Stimulated activated CD8-positive, alpha-beta memory T cell treated with anti-CD3 and anti-CD28 coated beads, Interleukin-12 subunit alpha, Interleukin-12 subunit beta, amount 100 ng/mL, for 24 hours (primary cell): ENCODE results near the gene ADAMTS2.

Source experiments
- DNase-seq: peaks from one replicate; pipeline ENCODE4 v3.0.0-alpha.2; 2020; ENCODE audit errors: extremely low read depth

ADAMTS2 gene

DNA sequence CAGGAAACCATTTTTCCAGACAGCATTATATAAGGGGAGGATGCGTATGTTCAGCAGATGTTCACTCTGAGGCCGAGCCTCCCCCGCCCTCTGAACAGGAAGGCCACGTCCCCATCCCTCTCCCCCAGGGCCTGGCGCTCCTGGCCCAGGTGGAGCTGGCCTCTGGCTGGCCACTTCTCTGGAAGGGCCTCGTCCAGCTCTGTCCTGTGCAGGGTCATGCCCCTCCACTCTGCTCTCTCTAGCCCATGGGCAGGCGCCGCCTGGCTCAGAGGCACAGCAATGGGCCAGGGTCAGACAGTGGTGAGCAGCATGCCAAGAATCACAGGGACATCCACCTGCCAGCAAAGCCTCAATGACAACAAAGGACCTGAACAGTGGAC, 34.2 kb downstream of the ADAMTS2 start:
- no peak for DNase-seq

DNA sequence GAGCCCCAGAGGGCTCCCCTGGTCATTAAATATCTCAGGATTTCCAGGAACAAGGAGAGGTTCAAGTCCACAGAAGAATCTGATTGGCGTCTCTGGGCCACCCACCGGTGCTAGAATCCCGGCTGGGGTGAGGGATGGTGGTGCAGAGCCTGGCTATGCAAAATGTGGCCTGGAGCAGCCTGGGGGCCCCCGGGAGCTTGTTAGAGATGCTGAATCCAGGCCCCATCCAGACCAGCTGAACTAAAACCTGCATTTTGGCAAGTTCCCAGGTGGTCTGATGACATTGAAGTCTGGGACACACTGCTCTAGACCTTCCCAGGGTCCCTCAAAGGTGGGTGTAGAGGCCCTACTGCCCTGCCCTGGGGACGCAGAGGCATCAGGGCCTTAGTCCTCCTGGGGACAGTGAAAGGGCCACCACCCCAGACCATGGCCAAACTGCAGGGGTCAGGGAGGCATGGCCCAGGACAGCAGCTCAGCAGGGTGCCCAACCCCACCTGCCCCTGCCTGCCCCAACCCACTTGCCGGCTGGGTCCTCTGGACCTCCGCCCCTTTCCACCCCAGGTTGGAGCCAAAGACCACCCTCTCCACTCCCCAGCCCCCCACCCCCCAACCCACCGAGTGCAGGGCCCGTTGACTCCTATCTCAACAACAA, 34.7 kb downstream of the ADAMTS2 start:
- DNase-seq, result no peak

DNA sequence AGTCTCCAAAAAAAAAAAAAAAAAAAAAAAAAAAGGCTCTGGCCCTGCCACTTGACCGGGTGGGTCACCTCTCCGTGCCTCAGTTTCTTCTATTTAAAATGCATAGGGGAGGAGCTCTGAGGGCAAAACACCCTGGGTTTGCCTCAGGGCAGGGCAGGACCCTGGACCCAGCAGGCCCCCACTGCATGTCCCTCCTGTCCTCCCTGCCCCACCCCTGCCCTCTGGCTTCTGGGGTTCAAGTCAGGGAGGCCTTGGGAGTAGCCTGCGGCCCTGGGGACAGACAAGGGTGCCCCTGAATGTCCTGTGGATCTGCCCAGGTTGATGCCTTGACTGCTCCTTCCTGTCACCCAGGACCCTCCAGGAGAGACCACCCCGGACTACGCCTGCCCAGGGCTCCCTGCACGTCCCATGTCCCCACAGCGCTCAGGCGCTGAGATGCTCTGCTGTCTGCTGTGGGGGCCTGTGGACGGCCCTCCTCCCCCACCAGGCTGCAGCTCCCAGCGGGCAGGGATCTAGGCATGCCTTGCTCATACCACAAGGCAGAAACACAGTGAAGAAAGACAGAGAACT, 35.4 kb downstream of the ADAMTS2 start:
- no peak for DNase-seq

DNA sequence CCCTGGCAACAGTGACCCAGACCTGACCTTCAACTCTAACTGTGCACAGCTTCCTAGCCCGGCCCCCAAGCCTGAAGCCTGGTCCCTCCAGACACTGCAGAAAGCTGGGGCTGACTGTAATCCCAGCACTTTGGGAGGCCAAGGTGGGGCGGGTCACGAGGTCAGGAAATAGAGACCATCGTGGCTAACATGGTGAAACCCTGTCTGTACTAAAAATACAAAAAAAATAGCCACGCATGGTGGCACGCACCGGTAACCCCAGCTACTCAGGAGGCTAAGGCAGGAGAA, 35.9 kb downstream of the ADAMTS2 start:
- no peak for DNase-seq

DNA sequence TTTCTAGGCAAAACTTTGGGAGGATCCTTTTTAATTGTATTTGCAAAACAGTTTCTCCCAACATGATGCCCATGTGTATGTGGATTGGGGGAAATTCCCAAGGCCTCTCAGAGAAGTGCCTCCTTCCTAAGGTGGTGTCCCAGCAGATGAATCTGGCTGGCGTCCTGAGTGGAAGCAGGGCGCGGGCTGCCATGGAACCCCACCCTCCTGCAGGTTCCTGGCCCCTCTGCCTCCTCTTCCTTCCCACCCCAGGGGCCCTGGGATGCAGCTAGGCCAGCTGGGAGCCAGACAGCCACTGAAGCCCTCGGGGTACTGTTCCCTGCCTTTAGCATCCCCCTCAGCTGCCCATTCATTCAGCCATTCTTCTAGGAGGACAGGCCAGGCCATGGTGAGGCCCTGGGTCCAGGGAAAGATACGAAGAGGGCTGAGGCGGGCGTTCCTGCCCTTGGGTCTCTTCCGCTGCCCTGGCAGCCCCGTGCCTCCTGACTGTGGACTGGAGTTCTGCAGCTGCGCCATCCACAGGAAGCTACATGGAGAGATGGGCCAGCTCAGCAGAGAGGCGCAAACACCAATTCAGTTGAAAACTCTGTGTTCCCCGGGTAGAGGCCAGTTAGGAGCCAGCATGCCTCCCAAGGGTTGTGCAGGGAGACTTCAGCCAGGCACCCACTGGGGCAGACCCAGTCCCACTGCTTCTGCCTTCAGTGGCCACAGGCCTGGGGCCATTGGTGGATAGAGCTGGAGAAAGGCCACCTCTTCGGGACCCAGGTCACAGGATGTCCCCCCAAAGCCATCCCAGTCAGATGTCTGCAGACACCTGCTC, 36.5 kb downstream of the ADAMTS2 start:
- DNase-seq, result no peak

DNA sequence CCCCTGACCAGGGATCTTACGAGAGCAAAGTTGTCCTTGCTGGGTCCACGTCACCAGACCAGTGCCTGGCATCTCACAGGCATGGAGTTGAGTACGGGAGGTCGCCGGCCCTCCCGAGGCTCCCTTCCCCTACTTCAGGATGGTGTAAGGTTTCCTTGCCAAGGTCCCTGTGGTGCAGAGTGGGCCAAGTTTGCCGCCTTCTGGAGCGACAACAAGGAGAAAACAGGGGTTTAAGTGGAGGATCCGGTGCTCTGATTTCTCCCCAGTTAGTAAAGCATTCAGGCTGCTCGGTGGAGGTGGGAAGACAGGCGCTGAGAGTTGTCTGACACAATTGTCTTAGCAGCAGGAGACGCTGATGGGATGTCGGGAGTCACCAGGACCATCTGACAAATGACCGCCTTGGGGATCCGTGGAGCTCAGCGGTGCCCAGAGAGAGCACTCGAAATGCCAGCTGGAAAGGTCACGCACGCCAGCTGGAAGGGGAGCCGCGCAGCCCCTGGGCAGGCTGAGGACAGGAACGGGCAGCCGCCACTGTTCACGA, 37.3 kb downstream of the ADAMTS2 start:
- no peak for DNase-seq

DNA sequence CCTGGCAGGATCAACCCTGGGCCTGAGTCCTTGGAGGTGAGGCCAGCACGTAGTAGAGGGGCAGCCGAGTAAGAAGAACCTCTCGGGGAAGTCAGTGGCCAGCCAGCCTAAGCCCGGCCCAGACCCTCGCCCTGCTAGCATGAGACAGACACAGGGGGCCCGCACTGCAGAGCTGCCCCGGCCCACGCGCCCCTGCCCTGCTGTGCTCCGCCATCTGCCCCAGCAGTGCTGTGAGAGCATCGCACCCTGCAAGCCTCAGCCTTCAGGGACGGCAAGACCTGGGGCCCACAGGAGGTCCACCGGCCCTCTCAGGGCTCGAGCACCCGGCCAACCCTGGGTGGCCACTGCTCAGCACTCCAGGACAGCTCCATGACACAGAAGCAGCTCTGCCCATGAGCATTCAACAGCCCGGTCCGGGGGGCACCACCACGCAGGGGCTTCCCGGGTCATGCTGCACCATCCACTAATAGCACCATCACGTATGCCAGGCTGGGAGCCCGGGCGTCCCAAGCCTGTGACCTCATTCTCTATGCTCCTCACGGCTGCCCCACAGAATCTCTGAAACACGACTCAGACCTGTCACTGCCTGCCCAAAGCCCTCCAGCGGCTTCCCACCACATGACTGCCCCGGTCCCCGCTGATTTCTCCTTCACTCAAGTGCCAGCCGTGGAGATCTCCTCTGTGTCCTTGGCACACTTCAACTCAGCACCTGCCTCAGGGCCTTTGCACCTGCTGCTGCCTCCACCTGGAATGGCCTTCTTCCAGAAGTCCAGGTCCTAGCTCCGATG, 38.1 kb downstream of the ADAMTS2 start:
- DNase-seq, result no peak

DNA sequence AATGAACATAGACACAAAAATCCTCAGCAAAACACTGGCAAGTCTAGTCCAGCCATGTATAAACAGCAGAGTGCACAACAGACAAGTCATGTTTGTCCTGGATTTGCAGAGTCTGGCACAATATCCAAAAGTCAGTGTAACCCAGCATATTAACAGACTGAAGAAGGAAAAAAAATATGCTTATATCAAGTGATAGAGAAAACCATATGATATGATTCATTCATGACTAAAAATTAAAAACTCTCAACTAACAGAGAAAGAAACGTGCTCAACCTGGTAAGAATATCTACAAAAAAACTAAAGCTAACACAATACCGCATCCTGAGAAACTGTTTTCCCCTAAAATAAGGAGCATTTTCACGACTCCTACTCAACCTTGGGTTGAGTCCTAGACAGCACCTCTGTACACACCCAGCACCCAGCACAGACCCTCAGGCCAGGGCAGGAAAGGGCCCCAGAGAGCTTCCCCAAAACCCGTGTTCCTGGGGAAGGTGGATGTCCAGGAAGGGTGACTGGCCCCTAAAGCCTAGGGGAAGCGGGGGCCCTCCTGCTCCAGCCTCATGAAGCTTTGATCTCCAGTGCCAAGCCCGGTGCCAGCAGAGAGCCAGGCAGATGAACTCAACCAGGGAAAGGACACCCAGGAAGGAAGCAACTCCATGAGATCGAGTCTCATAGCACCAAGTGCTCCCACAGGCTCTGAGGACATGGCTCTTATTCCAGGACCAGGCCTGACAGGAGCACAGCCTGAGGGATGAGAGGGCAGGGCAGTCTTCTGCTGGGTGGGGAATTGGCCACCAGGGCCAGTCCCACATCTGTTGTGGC, 38.9 kb downstream of the ADAMTS2 start:
- DNase-seq, result no peak

DNA sequence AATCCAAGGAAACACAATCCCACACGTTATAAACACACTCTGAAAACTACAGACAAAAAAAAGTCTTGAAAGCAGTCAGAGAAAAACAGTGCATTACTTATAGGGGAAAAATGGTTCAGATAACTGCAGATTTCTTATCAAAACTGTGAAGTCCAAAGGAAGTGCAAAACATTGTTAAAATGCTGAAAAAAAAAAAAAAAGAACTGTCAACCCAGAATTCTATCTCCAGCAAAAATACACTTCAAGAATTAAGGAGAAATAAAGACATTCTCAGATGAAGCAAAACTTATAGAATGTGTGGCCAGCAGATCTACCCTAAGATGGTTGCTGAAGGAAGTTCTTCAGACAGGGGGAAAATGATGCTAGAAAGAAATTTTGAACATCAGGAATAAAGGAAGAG, 40.4 kb downstream of the ADAMTS2 start:
- DNase-seq, result no peak

DNA sequence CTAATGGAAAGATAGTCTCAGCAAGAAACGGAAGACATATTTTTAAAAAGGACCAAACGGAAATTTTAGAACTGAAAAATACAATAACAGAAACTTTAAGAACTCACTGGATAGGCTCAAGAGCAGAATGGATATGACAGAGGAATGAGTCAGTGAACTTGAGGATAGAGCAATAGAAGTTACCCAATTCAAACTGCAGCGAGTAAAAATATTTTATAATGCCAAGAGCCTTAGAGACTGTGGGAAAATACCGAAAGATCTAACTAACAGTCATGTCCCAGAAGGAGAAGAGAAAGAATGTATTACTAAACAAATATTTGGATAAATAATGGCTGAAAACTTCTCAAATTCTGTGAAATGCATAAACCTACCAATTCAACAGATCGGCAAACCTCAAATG, 40.8 kb downstream of the ADAMTS2 start:
- no peak for DNase-seq

DNA sequence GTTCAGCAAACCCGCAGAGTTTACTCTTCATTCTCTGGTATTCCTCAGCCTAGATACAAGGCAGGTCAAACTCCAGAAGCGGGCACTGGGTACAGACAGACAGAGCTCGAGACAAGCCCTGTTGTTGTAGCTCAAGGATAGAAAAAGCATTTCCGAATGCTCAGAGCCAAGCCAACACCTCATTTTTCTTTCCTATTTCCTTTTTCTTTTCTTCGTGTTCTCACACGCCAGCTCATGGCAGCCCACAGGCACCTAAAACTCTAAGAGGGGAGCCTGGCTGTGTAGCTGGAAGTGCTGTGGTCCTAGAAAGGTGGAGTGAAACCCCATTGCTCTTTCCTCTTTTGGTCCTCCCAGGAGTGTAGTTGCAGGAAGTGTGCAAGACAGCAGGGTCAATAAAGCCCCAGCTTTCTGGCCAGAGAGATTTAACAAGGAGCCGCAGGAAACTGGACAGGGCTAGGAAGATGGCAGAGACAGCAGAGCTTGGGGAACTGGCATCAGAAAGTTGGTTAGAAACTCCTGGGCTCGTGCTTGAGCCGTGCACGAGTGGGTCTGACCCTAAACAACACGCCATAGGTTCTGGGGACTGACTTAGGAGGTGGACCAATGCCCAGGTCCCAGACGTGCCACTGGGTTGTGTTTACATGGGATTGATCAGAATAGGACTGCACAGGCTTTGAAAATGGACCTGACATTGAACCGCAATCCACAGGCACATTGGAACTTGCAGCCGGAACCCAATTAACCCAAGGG, 41.6 kb downstream of the ADAMTS2 start:
- no peak for DNase-seq

DNA sequence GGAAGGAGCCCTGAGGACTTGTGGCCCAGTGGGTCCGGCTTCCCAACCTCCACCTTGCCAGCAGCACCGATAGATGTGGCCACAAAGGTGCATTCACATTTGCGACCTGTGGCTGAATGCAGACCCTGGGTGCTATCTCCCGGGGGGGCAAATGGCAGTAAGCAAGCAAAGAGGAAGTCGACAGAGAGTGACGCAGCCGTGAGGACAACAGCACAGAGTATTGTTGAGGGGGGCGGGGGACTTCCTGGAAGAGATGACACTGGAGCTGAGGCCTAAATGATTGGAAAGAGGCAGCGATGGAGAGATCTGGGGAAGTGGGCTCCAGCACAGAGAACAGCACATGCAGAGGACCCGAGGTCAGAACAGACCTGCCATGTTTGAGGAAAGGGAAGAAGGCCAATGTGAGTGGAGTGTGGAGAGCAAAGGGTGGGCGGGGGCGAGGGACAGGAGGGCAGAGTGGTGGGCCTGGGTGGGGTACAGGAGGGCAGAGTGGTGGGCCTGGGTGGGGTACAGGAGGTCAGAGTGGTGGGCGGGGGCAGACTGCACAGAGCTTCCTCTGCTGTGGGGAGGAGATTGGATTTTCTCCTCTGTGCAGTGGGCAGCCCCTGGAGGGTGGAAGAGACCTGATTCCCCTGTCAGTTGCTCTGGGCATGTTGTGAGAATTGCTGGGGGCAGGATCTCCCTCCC, 42.6 kb downstream of the ADAMTS2 start:
- no peak for DNase-seq

DNA sequence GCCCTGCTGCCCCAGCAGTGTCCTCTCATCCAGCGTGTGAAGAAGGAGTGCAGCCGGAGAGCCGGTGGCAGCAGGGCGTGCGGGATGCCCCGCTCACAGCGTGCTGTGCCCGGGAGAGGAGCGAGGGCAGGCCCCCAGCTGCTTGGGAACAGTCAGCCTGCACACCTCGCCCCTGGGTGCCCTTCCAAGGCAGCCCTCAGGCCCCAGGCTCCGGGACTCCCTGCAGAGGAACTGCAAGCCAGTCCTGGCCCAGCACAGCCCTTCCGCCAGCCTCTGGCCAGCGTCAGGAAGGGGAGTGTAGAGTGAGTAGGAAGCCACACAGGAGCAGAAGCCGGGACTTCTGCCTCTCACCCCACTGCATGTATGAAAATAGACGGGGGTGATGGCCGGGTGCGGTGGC, 43.5 kb downstream of the ADAMTS2 start:
- DNase-seq, result no peak

DNA sequence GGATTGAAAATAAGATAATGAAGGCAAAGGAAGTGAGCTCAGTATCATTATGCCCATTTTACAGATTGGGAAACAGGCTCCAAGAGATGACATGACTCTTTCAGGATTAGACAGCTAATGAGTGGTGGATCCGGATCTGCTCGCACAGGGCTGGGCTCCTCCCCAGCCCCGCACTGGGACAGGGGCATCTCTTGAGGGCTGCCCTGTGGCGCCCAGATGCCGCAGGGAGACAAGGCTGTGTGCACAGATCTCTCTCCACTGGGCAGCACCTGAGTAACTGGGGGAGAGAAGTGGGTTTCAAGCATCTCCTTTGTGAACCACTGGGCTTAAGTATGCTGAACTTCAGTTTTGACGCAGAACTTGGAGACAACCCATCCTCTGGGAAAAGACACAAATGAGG, 43.9 kb downstream of the ADAMTS2 start:
- DNase-seq, result no peak

DNA sequence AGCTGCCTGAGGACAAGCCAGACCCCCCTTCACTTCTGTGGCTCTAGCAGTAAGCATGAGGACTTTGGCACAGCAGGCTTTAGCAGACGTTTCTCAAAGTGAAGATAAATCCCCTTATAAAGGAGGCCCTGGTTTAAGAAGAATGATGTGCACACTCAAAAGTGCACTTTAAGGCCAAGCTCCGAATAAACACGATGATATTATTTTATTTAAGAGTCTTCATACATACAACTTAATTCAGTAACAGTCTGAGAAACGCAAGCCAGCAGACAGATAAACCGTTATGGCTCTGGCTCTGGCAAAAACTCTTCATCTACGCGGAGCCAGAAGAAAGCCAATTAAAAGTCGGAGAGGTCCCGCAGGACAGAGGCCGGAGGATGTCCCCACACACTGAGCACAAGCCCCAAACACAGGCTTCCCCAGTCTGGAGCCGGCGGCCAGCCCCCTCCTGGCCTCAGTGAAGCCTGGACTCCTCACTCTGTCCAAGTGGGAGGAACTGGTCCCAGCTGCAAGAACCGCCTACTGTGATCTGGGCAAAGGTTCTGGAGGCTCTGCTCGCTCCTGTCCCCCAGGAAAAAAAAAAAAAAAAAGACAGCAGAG, 44.6 kb downstream of the ADAMTS2 start:
- no peak for DNase-seq

DNA sequence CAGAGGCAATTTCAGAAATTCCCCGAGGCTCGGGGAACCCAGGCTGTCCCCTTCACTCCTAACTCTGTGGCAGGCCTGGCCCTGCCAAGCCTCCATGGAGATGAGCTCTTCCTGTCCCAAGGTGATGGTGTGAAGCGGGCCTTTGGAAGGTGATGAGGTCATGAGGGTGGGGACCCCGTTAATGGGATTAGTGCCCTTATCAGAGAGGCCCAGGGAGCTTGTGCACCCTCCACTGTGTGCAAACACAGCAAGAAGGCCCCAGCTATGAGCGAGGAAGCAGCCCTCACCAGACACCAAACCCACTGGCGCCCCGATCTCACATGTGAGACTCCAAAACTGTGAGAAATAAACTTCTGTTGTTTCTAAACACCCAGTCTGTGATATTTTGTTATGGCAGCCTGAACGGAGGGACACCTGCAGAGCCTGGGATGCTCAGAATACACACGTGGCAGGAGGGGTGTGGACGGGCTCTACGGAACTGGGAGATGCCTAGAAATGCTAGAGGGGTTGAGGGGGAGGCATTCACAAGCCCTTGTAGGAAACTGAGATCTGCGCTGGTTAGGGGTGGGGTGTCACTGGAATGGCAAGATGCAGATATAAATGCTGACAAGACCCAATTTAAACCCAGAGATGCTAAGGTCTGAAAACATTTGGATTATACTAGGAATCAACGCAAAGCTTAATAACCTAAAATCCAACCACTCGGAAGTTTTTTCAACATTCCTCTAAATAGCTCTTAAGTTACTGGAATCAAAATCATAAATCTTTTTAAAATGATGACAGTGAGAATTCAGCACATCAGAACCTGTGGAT, 46.9 kb downstream of the ADAMTS2 start:
- DNase-seq, result no peak

DNA sequence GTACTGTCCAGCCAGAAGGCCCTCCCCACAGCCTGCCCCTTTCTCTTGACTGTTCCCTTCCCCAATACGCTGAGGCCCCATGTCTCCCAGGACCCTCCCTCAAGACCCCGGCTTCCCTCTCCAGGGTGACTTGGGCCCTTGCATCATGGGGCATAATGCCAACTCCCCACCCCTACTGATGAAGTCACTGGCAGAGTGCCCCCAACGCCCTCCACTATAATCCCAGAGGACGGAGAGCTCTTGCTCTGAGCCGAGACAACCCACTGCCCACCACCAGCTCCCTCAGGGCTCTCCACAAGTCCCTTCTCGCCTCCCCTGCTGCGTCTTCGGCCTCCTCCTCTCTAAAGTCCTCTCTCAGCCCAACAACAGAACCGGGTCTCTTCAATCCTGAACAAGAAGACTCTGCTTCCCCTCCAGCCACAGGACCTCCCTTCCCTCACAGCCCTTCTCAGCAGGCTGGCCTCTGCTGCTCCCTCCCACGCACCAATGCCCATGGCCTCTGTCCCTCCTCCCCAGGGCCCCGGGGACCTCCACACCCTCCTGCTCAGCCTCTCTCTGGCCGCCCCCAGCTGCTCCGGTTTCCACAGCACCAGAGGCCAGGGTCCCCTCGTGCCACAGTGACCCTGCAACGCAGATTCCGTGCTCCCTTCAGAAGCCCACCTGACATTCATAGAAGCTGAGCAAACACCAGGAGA, 47.6 kb downstream of the ADAMTS2 start:
- DNase-seq, result no peak

DNA sequence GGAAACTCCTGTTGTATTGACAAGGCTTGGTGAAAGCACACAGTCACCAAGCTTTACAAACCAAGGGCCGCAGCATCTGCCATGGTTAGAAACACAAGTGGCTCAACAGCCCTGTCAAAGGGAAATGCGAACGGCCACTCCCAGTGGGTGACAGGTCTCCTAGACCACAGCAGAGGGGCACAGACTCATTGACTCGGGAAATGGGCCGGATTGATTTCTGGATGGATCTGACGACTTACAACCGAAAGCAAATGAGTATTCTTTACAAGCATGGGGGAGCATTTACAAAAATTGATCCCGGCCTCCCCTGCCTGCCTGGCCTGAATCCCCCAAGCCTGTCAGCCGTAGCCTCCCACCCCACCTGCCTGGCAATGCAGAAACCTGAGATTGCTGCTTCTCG, 48.2 kb downstream of the ADAMTS2 start:
- DNase-seq, result no peak
